DOHH2 (cell line): ENCODE results near the gene HTATSF1.

Source experiments
- EZH2phosphoT487 ChIP-seq: fragments of 200-600 bp; sonication (generic); IDR thresholded peaks from 2 replicates; pipeline ENCODE4 v1.6.1; 2017; ENCODE audit warnings: borderline replicate concordance, mild to moderate bottlenecking, antibody characterized with exemption, low read length, moderate library complexity, mixed read lengths
- TF ChIP-seq, protein P1 (sequence below): fragments of 200-600 bp; sonication (generic); IDR thresholded peaks from one replicate; pipeline ENCODE4 v1.5.1; 2014; ENCODE audit warnings: antibody characterized with exemption, mild to moderate bottlenecking, low read depth, low read length; ENCODE audit not compliant: poor library complexity, severe bottlenecking

GRCh38 chrX:136452614-136453013, 44.8 kb upstream of the HTATSF1 start:
- TF ChIP-seq, protein P1, sequence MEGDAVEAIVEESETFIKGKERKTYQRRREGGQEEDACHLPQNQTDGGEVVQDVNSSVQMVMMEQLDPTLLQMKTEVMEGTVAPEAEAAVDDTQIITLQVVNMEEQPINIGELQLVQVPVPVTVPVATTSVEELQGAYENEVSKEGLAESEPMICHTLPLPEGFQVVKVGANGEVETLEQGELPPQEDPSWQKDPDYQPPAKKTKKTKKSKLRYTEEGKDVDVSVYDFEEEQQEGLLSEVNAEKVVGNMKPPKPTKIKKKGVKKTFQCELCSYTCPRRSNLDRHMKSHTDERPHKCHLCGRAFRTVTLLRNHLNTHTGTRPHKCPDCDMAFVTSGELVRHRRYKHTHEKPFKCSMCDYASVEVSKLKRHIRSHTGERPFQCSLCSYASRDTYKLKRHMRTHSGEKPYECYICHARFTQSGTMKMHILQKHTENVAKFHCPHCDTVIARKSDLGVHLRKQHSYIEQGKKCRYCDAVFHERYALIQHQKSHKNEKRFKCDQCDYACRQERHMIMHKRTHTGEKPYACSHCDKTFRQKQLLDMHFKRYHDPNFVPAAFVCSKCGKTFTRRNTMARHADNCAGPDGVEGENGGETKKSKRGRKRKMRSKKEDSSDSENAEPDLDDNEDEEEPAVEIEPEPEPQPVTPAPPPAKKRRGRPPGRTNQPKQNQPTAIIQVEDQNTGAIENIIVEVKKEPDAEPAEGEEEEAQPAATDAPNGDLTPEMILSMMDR, result no peak
- TF ChIP-seq EZH2phosphoT487, result no peak
